Left kidney (tissue), 2 donors: Measurements from ENCODE around the gene MADCAM1. TPM values are rescaled to one million over a fixed set of nuclear protein-coding genes. Genes with fewer than 3 reads are reported as not detected.

Experiments used
- DNase-seq: peaks from one replicate; pipeline ENCODE4 v3.0.0-alpha.2; 2013
- polyA plus RNA-seq: library from polyadenylated mRNA; unstranded; fragments of 120-200 nt; gene quantifications from one replicate; pipeline ENCODE4 v1.2.1, GENCODE V29; 2013; ENCODE audit not compliant: insufficient read length

Gene MADCAM1
- polyA plus RNA-seq, 1 donor: 1.8 TPM

DNA sequence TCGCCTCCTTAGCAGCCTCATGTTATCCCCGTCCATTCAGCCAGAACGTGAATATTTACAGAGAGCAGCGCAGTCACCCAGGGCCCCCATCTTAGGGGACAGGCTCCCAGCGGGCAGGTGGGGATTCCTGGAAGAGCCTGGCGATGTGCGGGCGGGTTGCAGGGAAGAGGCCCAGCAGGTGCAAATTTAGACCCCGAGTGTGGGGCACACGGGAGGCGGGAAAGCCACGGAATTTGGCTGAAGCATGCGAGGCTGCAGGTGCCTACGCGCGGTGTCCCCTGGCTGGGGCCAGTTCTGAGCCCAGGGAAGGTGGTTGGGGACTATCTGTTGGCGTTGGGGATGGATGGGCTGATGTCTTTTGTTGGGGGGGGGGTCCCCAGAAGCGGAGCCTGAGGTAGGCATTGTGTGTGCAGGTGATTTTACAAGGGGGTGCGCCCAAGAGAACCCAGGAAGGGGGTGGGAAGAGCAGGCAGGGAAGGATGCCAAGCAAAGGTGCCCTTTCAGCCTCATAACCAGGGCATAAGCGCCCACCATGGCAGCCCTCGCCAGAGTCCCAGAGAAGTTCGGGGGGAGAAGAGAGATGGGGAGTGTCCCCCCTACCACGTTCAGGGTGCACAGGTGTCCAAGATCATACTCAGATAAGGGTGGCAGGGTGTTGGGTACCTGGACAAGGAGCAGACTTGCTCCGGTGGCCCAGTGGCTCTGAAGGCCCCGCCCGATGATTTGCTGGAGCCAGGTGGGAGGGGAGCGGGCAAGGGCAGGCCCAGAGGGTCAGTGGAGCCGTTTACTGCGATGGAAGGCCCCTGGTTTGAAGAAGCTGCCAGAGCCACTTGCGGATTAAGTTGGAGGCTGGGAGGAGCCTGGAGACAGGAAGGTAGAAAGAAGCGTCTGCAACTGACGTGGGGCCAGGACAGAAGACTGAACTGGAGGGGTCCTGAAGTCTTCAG is 12.2 kb downstream of the MADCAM1 start:
- no peak for DNase-seq

DNA sequence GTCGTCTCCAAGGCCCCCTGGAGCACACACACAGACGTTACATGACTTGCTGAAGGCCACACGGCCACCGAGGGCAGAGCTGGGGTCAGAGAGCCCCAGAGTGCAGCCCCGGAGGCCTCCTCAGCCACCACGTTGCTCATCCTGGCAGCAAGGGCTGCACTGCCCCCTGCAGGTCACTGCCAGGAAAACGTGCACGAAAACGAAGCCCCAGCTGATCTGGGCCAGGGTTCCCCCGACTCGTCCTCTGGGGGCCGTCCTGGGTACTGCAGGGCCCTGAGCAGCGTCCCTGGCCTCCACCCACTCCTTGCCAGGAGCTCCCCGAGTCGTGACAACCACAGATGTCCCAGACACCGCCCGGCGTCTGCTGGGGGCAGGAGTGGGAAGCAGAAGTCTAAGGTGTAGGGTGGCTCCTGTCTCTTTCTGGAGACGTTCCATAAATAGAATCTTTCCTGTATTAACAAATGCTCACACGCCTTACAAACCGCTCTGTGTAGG is 14.4 kb downstream of the MADCAM1 start:
- peak; percentile 75 for DNase-seq

DNA sequence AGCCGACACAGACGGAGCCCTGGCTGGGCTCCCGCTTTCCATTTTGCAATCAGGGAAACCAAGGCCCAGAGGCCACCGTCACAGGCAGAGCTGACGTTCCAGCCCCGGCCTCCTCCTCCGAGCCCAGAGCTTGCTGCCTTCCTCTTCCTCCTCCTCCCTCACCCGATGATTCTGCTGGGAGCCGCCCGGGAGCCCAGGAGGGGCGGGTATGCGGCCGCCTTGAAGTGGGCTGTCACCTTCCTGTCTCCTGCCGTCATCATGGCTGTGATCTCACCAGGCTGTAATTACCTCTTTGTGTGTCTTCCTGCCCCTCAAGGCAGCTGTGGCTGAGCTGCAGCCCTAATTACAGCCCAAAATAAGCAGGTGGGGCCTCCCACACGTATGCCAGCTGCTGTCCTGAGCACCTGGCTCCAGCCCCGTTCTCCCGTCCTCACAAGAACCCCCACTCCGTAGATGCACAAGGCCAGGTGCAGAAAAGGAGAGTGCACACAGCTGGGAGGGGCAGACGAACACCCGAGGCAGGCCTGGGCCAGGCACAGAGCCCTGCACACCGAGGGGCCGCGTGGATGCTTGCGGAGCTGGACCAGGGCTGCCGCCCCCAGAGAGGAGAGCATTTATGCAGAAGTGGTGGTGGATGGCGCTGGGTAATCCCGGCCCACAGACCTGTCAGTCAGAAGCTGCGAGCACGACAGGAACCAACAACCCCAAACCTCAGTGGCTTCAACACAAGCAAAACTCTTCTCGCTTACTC is 15.0 kb downstream of the MADCAM1 start:
- DNase-seq: no peak

DNA sequence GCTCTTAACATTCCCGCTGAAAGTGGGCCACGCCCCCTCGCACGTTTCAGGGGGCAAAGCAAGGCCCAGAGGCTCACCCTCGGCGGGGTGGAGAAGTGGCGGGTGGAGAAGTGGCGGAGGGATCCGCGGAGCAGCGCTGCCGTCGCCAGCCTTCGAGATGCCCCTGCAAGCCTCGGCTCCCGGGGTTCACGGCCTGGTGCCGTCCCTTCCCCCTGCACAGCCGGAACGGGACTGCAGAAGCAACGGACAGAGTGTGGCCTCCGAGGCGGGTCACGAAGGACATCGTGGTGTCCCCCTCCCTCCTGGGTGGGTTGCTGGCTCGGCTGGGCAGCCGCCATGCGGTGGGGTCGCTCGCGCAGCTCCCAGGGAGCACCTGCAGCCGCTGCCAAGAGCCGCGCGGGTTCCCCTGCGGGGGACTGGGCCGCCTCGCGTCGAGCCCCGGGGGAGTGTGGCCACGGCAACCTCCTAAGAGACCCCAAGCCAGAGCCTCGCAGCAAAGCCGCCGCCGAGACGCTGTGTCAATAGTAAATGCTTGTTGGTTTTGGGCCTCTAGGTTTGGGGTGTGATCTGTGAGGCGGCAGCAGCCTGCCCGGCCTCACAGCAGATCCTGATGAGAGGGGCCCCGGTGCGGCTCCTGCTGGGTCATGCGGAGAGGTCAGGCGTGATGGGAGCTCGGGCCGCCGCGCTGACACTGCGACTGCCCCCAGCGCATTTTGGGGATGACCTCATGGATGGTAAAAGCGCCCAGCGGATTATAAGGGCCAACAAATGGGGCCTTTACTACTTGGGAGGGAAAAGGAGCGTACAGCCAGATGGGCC is 16.5 kb downstream of the MADCAM1 start:
- DNase-seq: no peak

DNA sequence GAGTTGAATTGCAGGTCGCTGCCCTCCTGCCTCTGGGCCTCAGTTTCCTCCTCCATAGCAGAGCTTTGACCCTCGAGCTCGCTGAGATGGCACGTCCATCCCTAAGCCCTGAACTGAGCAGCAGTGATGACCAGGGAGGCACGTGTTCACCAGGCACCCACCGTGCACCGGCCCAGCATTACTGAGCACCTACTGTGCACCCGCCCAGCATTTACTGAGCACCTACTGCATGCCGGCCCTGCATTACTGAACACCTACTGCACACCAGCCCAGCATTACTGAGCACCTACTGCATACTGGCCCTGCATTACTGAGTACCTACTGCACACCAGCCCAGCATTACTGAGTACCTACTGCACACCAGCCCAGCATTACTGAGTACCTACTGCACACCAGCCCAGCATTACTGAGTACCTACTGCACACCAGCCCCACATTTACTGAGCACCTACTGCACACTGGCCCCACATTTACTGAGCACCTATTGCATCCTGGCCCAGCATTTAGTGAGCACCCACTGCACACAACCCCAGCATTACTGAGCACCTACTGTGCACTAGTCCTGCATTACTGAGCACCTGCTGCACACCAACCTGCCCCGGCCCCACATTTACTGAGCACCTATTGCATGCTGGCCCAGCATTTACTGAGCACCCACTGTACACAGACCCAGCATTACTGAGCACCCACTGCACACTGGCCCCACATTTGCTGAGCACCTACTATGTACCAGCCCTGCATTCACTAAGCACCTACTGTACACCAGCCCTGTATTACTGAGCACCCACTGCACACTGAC is 17.3 kb downstream of the MADCAM1 start:
- no peak for DNase-seq

DNA sequence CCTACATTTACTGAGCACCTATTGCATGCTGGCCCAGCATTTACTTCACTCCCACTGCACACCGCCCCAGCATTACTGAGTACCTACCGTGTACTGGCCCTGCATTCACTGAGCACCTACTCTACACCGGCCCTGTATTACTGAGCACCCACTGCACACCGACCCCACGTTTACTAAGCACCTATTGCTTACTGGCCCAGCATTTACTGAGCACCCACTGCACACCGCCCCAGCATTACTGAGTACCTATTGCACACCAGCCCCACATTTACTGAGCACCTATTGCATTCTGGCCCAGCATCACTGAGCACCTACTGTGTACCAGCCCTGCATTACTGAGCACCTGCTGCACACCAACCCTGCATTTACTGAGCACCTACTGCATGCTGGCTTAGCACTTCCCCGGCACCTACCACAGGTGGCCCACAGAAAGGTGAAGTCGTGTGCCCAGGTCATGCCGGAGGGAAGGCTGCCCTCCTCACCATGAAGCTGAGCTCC is 17.9 kb downstream of the MADCAM1 start:
- DNase-seq: no peak

DNA sequence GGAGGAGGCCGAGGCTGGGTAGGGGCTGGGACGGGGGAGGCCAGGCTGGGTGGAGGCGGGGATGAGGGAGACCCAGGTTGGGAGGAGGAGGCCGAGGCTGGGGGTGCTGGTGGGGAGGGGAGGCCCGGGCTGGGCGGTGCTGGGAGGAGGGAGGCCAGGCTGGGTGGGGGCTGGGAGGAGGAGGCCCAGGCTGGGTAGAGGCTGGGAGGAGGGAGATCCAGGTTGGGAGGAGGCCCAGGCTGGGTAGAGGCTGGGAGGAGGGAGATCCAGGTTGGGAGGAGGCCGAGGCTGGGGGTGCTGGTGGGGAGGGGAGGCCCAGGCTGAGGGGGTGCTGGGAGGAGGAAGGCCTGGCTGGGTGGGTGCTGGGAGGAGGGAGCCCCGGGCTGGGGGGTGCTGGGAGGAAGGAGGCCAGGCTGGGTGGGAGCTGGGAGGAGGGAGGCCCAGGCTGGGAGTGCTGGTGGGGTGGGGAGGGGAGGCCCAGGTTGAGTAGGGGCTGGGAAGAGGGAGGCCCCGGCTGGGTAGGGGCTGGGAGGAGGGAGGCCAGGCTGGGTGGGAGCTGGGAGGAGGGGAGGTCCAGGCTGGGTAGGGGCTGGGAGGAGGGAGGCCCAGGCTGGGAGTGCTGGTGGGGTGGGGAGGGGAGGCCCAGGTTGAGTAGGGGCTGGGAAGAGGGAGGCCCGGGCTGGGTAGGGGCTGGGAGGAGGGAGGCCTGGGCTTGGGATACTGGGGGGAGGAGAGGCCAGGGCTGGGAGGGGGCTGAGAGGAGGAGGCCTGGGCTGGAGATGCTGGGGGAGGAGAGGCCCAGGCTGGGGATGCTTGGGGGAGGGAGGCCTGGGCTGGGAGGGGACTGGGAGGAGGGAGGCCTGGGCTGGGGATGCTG is 21.7 kb downstream of the MADCAM1 start:
- DNase-seq: peak; percentile 86

DNA sequence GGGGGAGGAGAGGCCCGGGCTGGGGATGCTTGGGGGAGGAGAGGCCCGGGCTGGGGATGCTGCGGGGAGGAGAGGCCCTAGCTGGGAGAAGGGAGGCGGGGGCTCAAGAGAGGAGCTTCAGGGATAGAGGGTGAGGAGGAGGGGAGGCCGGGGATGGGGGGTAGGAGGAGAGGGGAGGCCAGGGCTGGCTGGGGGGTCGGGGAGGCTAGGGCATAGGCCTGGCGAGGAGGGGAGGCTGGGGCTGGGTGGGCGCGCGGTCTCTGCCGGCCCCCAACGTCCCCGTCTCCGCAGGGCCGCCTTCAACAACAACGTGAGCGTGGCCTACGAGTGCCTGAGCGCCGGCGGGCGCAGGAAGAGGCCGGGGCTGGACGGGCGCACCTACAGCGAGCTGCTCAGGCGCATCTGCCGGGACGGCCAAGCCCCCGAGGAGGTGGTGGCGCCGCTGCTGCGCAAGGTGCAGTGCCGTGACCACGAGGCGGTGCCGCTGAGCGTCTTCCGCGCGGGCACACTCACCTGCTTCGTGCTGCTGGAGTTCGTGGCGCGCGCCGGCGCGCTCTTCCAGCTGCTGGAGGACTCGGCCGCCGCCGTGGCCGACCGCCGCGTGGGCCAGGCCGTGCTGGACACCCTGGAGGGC is 22.4 kb downstream of the MADCAM1 start:
- DNase-seq: peak; percentile 59

DNA sequence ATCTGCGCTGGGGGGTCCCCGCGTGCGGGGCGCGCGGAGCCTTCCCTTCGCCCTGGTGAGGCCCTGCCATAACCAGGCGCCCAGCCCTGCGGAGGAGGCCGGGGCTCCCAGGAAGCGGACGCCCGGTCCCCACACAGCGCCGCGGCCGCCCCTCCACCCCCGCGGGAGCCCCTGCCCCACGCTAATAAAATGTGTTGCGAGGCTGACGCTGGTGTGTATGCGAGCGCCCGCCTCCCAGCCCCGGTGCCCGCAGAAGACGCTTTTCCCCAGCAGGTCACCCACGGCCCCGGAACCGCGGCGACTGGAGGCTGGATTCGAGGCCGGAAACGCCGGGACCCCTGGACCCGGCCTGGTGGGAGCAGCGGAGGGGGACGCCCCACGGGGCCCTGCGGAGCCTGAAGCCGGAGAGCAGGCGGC is 23.2 kb downstream of the MADCAM1 start:
- DNase-seq: no peak

DNA sequence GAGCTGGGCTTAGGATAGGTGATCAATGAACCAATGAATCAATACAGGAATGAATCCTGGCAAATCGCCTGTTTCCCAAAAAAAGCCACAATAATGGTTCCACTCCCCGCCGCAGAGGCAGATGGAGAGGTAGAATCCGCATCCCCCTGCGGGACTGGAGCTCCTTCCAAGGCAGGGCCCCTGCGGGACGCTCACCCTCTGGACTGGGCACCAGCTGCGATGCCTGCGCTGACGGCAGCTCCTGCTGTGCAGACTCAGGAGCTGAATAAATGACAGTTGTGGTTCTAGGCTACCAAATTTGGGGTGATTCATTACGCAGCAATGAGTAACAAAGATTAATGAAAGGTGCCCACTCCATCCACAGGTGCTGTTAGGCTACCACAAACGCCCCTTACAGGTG is 26.4 kb downstream of the MADCAM1 start:
- DNase-seq: no peak

DNA sequence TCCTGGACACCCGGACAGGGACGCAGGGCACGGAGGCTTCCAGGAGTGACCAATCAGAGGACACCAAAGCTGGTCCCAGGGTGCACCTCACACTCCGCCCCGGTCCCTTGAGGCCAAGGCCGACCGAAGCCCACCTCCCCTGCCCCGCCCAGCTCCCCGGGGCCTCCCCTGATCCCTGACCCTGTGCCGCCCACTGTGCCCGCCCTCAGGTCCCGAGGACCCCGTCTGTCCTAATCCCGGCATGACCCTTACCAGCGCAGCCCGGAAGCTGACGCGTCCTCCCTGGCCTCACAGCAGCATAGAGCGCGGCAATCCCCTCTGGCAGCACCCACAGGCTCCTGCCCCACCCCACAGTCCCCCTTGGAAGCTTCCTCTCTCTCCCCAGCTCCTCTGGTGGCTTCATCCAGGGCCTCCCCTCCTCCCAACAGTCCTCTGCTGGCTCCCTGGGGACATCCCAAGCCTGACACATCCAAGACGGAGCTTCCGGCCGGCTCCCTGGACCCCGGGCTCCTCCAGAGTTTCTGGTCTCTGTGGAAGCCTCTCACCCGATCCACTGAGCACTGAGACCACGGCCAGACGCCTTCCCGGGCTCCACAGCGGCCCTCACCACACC is 27.9 kb downstream of the MADCAM1 start:
- DNase-seq: no peak

DNA sequence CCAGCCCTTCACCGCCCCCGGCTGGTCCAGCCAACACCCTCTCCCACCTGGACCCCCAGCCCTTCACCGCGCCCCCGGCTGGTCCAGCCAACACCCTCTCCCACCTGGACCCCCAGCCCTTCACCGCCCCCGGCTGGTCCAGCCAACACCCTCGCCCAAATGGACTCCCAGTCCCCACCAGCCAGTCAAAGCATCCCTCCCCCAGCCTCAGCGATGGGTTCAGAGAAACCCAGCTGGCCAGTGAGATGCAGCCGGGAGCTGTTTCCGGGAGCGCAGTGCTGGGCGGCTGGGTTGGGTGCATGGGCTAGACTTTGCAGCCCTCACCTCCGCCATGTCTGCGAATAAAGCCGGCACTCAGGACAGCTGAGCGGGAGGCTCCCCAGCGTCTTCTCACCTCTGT is 28.7 kb downstream of the MADCAM1 start:
- DNase-seq: no peak

DNA sequence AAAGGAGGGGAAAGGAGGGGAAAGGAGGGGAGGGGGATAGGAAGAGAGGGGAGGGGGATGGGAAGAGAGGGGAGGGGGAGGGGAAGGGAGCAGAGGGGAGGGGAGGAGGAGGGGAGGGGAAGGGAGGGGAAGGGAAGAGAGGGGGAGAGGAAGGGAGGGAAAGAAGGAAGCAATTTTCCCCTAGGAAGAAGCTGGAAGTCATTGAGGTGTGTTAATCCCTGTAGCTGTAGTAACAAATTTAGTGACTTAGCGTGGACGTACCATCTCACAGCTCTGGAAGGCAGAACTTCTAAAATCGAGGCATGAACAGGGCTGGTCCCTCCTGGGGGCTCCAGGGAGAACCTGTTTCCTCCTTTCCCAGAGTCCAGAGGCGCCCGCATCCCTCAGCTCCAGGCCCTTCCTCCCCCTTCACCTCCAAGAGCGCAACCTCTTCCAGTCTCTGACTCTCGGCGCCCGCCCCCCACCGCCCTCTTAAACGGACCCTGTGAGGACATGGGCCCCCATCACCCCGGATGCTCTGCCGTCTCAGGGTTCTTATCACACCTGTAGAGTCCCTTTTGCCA is 29.7 kb downstream of the MADCAM1 start:
- DNase-seq: no peak

DNA sequence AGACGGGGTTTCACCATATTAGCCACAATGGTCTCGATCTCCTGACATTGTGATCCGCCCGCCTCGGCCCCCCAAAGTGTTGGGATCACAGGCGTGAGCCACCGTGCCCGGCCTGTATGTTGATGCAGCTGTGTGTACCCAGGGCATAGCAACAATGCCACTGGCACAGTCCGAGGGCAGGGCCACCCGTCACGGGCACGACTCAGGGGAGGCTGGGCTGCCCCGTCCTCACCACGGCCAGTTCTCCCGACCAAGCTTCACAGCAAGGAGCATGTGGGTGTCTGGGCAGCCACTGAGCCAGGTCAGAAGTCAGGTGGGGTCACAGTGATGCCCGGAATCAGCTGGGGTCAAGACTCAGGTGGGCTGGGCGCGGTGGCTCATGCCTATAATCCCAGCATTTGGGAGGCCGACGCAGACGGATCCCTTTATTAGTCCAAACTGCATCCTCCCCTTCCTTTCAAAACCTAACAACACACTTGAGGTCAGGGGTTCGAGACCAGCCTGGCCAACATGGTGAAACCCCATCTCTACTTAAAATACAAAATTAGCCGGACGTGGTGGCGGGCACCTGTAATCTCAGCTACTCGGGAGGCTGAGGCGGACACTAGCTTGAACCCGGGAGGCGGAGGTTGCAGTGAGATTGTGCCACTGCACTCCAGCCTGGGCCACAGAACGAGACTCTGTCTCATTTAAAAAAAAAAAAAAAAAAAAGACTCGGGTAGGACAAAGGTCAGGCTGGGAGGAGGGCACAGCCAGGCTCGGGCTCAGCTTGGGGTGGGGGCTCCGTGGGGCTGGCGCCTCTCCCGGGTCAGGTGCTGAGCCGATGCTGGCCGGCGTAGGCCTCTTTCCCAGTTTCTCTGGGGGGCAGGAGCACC is 34.1 kb downstream of the MADCAM1 start:
- DNase-seq: no peak

DNA sequence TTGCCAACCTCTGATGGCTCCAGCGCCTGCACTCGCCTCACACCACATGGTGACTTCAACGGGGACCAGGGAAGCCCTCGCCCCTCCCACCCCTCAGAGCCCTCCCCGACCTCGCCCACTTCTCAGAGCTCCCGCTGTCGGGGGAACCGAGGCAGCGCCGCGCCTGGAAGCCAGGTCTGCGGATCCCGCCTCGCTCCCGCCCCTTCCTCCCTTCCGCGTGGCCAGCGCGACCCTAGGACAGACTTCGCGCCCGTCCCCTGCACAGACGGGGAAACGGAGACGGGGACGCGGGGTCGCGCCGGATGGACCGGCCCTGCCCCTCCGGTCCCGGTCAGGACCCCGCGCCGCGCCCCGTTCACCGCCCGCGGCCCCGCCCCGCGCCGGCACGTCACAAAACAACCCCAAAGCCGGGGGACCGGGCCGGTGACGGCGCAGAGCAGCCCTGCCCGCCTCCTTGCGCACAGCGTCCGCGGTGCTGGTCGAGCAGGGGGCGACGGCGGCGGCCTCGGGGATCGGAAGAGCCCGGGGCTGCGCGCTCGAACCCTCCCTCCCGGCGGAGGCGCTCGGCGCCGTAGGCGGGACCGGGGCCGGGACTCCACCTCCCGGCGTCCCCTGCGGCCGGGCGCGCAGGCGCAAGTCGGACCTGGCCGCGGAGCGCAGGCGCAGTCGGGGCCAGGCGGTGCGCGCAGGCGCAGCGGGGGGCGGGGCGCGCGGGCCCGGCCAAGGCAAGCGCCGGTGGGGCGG is 34.9 kb downstream of the MADCAM1 start:
- peak; percentile 80 for DNase-seq

DNA sequence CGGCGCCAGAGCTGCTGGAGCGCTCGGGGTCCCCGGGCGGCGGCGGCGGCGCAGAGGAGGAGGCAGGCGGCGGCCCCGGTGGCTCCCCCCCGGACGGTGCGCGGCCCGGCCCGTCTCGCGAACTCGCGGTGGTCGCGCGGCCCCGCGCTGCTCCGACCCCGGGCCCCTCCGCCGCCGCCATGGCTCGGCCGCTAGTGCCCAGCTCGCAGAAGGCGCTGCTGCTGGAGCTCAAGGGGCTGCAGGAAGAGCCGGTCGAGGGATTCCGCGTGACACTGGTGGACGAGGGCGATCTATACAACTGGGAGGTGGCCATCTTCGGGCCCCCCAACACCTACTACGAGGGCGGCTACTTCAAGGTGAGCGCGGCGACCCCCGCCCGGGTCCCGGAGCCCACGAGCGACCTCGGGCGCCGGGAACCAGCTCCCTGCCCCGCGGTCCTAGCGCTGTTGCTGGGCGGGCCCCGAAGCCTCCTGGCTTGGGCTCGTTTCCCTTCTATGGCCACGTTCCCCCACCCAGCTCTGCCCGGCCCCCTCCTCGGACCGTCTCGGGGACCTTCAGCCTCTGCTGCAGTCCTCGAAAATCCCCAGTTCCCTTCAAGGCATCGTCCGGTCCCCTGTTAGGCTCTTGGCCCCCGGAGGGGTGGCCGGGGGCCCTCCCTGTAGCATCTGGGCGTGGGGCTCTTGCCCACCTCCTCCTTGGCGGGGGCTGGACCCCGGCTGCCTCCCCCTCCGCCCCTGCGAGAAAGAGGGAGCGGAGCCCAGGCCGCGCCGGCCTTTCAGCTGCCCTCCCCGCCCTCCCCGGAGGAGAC is 35.7 kb downstream of the MADCAM1 start, which contains the start of gene CDC34:
CDC34 (plus strand) TSS at position 8 of the 808 bp plus-strand sequence; CDS start at position 180, 172 bp downstream.
- DNase-seq: no peak
